ENCODE results near the gene GLIS1.

DNA sequence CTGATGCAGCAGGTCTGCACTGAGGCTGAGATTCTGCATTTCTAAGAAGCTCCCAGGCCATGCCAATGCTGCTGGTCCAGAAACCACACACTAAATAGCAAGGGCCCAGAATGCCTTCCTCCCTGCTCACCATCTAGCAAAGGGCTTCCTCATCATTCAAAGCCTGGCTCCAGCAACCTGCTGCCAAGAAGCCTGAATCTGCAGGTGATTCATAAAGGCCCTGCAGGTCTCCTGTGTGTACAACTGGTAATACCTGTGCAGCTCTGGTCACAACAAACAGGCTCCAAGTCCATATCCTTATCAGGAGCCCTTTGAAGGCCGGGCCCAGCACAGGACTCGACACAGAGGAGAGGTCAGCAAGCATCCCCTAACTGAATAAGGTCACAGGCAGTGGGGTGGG lies 26.7 kb downstream of the GLIS1 start:
- no peak for TF ChIP-seq EZH2phosphoT487 (IDR thresholded peaks at IDR 0.05; ENCODE audit: low read length)
- TF ChIP-seq, protein P1, sequence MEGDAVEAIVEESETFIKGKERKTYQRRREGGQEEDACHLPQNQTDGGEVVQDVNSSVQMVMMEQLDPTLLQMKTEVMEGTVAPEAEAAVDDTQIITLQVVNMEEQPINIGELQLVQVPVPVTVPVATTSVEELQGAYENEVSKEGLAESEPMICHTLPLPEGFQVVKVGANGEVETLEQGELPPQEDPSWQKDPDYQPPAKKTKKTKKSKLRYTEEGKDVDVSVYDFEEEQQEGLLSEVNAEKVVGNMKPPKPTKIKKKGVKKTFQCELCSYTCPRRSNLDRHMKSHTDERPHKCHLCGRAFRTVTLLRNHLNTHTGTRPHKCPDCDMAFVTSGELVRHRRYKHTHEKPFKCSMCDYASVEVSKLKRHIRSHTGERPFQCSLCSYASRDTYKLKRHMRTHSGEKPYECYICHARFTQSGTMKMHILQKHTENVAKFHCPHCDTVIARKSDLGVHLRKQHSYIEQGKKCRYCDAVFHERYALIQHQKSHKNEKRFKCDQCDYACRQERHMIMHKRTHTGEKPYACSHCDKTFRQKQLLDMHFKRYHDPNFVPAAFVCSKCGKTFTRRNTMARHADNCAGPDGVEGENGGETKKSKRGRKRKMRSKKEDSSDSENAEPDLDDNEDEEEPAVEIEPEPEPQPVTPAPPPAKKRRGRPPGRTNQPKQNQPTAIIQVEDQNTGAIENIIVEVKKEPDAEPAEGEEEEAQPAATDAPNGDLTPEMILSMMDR (IDR thresholded peaks at IDR 0.05; ENCODE audit: low read length) = no peak
